K562 (cell line): ENCODE results near the gene TMEM184A. TPM values are rescaled to one million over a fixed set of nuclear protein-coding genes. Genes with fewer than 3 reads are reported as not detected.
A peak's percentile ranks its signal among the peaks of the same experiment; 100 is the strongest.

Experiments
- ATAC-seq: fragments of 200-7000 bp; cut with Tn5 transposase; 3 replicates; pipeline ENCODE4 v1.9.1; 2020; ENCODE audit warnings: moderate library complexity
- BruUV-seq: library from RNA; stranded (reverse); fragments of 400-500 nt; replicated peaks from 2 replicates; lab custom pipeline; 2021; lab: Mats Ljungman, UMichigan
- CTCF ChIA-PET: fragments of 300-600 bp; formaldehyde crosslinking; extraction: SDS; loops from one replicate; lab custom pipeline; 2021; ENCODE audit warnings: low intra/inter-chr PET ratio; lab: Yijun Ruan, JAX
- POLR2A ChIA-PET: fragments of 300-600, 350-650 bp; sonication (Branson Sonifier 250); formaldehyde crosslinking; extraction: SDS; loops from one replicate; lab custom pipeline; 2021; ENCODE audit warnings: antibody characterized with exemption, inconsistent platforms; lab: Yijun Ruan, JAX
- DNase-seq, 4 experiments: peaks; one replicate each; pipeline versions ENCODE4 v3.0.0 to v3.0.0-alpha.2; 2011 to 2018; ENCODE audit warnings: low spot score in 3 of 4, mixed read lengths in 3 of 4; ENCODE audit errors: extremely low read depth in 1 of 4
- FAIRE-seq: peaks from 2 replicates; lab custom pipeline; 2011; peaks lifted over from hg19 to GRCh38; lab: Jason Lieb, UNC
- H2AFZ ChIP-seq: 2 replicates; pipeline ENCODE4 v1.6.0; 2011; ENCODE audit warnings: low read depth, low read length, control low read depth, inconsistent platforms
- H3K27ac ChIP-seq: fragments of 200-600 bp; 3 replicates; pipeline ENCODE4 v1.8.0; 2011; ENCODE audit warnings: low read depth, mild to moderate bottlenecking, control low read depth, inconsistent platforms, low read length, moderate library complexity, mixed read lengths; ENCODE audit errors: extremely low read depth
- H3K27me3 ChIP-seq, 2 experiments: fragments of 300-600 bp in 1 of 2; 2 replicates in 1 of 2; 3 replicates in 1 of 2; pipeline versions ENCODE4 v1.6.0 to v1.8.0; 2011; ENCODE audit warnings: inconsistent platforms in 2 of 2, low read length in 2 of 2, mild to moderate bottlenecking in 1 of 2, mixed read lengths in 1 of 2, moderate library complexity in 1 of 2; ENCODE audit not compliant: control insufficient read depth in 2 of 2, insufficient read depth in 2 of 2
- H3K36me3 ChIP-seq: fragments of 300-600 bp; 3 replicates; pipeline ENCODE4 v1.8.0; 2011; ENCODE audit warnings: mild to moderate bottlenecking, low read length, inconsistent platforms; ENCODE audit not compliant: control insufficient read depth, insufficient read depth
- H3K4me1 ChIP-seq, 2 experiments: fragments of 200-600 bp in 1 of 2; replicated peaks in 1 of 2; 2 replicates in 1 of 2; 3 replicates in 1 of 2; pipeline versions ENCODE4 v1.5.1 to v1.8.0; 2011; ENCODE audit warnings: inconsistent platforms in 2 of 2, low read length in 2 of 2, mild to moderate bottlenecking in 1 of 2, mixed read lengths in 1 of 2, moderate library complexity in 1 of 2; ENCODE audit not compliant: control insufficient read depth in 2 of 2, insufficient read depth in 2 of 2
- H3K4me2 ChIP-seq: 2 replicates; pipeline ENCODE4 v1.6.1; 2011; ENCODE audit warnings: low read length, control low read depth, inconsistent platforms, mixed read lengths; ENCODE audit not compliant: insufficient read depth
- H3K4me3 ChIP-seq: fragments of 200-600 bp; sonication (generic), shearing (Covaris generic); 2 replicates; pipeline ENCODE4 v1.5.1; 2016; ENCODE audit warnings: control low read depth, inconsistent platforms
- H3K79me2 ChIP-seq: fragments of 200-600 bp; 3 replicates; pipeline ENCODE4 v1.8.0; 2011; ENCODE audit warnings: low read length, inconsistent platforms; ENCODE audit not compliant: control insufficient read depth, insufficient read depth
- H3K9ac ChIP-seq, 2 experiments: 2 replicates each; pipeline versions ENCODE4 v1.6.0 to v1.6.1; 2011; ENCODE audit warnings: low read depth in 2 of 2, low read length in 2 of 2, control low read depth in 1 of 2, inconsistent platforms in 1 of 2, mild to moderate bottlenecking in 1 of 2, mixed read lengths in 1 of 2; ENCODE audit not compliant: insufficient read depth in 1 of 2
- H3K9me1 ChIP-seq: one replicate; pipeline ENCODE4 v1.6.0; 2011; ENCODE audit warnings: inconsistent platforms, mild to moderate bottlenecking, low read length, moderate library complexity; ENCODE audit not compliant: control insufficient read depth, insufficient read depth
- H3K9me3 ChIP-seq: replicated peaks from 2 replicates; pipeline ENCODE4 v1.5.1; 2011; ENCODE audit warnings: low read depth, low read length, inconsistent platforms; ENCODE audit not compliant: control insufficient read depth, insufficient read depth
- H4K20me1 ChIP-seq: replicated peaks from 2 replicates; pipeline ENCODE4 v1.6.1; 2011; ENCODE audit warnings: low read length, inconsistent platforms, mixed read lengths; ENCODE audit not compliant: control insufficient read depth, insufficient read depth
- ADNP ChIP-seq: fragments of 200-800 bp; sonication (Bioruptor generic); IDR thresholded peaks from 2 replicates; pipeline ENCODE4 v1.6.1; 2016; ENCODE audit warnings: missing genetic modification characterization, missing compliant biosample characterization
- BCOR ChIP-seq: fragments of 450-650 bp; IDR thresholded peaks from 2 replicates; pipeline ENCODE4 v1.6.1; 2016
- CBX1 ChIP-seq: sonication (generic); IDR thresholded peaks from 2 replicates; pipeline ENCODE4 v1.6.1; 2016; ENCODE audit warnings: antibody characterized with exemption, low read depth, mild to moderate bottlenecking
- CBX3 ChIP-seq, 2 experiments: IDR thresholded peaks; 1 replicate in 1 of 2; 2 replicates in 1 of 2; pipeline ENCODE4 v1.6.1; 2012; ENCODE audit warnings: inconsistent platforms in 2 of 2, low read length in 2 of 2, borderline replicate concordance in 1 of 2, control low read depth in 1 of 2
- CHD4 ChIP-seq: fragments of 200-600 bp; sonication (generic); IDR thresholded peaks from 3 replicates; pipeline ENCODE4 v1.6.1; 2012; ENCODE audit warnings: low read depth, mild to moderate bottlenecking, mixed read lengths, low read length, inconsistent platforms; ENCODE audit not compliant: insufficient read depth, insufficient replicate concordance, poor library complexity, severe bottlenecking
- CSDE1 ChIP-seq, 2 experiments: fragments of 450-650 bp; IDR thresholded peaks; 2 replicates each; pipeline ENCODE4 v1.6.1; 2016; ENCODE audit warnings: mild to moderate bottlenecking in 1 of 2
- GATA2 ChIP-seq: sonication (generic); formaldehyde crosslinking; IDR thresholded peaks from 2 replicates; pipeline ENCODE4 v1.4.0; 2020; ENCODE audit warnings: mild to moderate bottlenecking, missing genetic modification reagents
- KDM1A ChIP-seq, 2 experiments: fragments of 450-650 bp; IDR thresholded peaks; 2 replicates each; pipeline ENCODE4 v1.6.1; 2016; ENCODE audit warnings: mild to moderate bottlenecking in 2 of 2
- MEF2A ChIP-seq: IDR thresholded peaks from 2 replicates; pipeline ENCODE4 v1.6.1; 2011; ENCODE audit warnings: low read depth, mild to moderate bottlenecking, low read length, moderate library complexity; ENCODE audit not compliant: control insufficient read depth
- PHF20 ChIP-seq: fragments of 450-650 bp; IDR thresholded peaks from 2 replicates; pipeline ENCODE4 v1.6.1; 2018; ENCODE audit not compliant: partially characterized antibody
- RBM25 ChIP-seq: fragments of 200-400 bp; formaldehyde crosslinking; IDR thresholded peaks from 2 replicates; pipeline ENCODE4 v1.6.1; 2018; ENCODE audit warnings: low read length, low read depth, moderate library complexity; ENCODE audit not compliant: severe bottlenecking
- RUNX1 ChIP-seq: sonication (generic); IDR thresholded peaks from 2 replicates; pipeline ENCODE4 v1.6.1; 2016; ENCODE audit warnings: antibody characterized with exemption, low read depth
- SMARCA5 ChIP-seq: fragments of 450-650 bp; IDR thresholded peaks from 2 replicates; pipeline ENCODE4 v1.6.1; 2016
- SNIP1 ChIP-seq: fragments of 450-650 bp; IDR thresholded peaks from 2 replicates; pipeline ENCODE4 v1.7.1; 2017; ENCODE audit warnings: low read depth, mild to moderate bottlenecking
- XRCC4 ChIP-seq: IDR thresholded peaks from one replicate; pipeline ENCODE4 v1.6.1; 2011; ENCODE audit not compliant: insufficient read depth, insufficient read length; ENCODE audit errors: extremely low read depth
- ZFX ChIP-seq: sonication (generic); formaldehyde crosslinking; IDR thresholded peaks from 2 replicates; pipeline ENCODE4 v1.8.0; 2022; ENCODE audit warnings: mild to moderate bottlenecking, missing genetic modification reagents, moderate library complexity
- ZNF398 ChIP-seq: fragments of 250-450 bp; sonication (Bioruptor Pico); IDR thresholded peaks from 2 replicates; pipeline ENCODE4 v1.8.0; 2021; ENCODE audit warnings: moderate library complexity, mild to moderate bottlenecking, inconsistent platforms
- WGBS: fragments of 100-300 bp; shearing (Covaris generic); methylation state at CpG from one replicate; pipeline ENCODE4 v1.1.6; 2016; ENCODE audit warnings: low coverage, mixed read lengths; ENCODE audit not compliant: insufficient coverage; ENCODE audit errors: missing lambda C conversion rate; 5-methylcytosine and 5-hydroxymethylcytosine counted together
- in situ Hi-C: fragments of 300-500 bp; cut with MboI; formaldehyde crosslinking; loops from 4 replicates; pipeline ENCODE4 v1.15.0; 2018; ENCODE audit warnings: inconsistent platforms, mixed read lengths
- intact Hi-C: fragments of 100-400 bp; cut with micrococcal nuclease; formaldehyde crosslinking; loops from 2 replicates; pipeline ENCODE4 v1.14.2; 2022
- polyA plus RNA-seq, 8 experiments: library from polyadenylated mRNA; depleted of rRNA in 4 of 8; stranded (reverse) in 5 of 8; unstranded in 3 of 8; fragments of >200 nt; fragmentation: Nextera tagmentation in 2 of 8; fragmentation: Illumina TruSeq in 1 of 8; extraction: Ambion mirVana in 2 of 8; extraction: Trizol in 1 of 8; gene quantifications; 2 replicates each; pipeline versions ENCODE4 v1.2.1 to v1.2.3, GENCODE V29; 2011 to 2014; ENCODE audit warnings: inconsistent platforms in 1 of 8, missing spikeins in 1 of 8
- total RNA-seq, 7 experiments: library from RNA; depleted of rRNA in 6 of 7; stranded (reverse); fragments of >200 nt in 6 of 7; fragmentation: Illumina TruSeq in 2 of 7; extraction: Trizol in 2 of 7; gene quantifications; 2 replicates each; pipeline versions ENCODE4 v1.2.1 to v1.2.3, GENCODE V29; 2011 to 2021; ENCODE audit warnings: low replicate concordance in 1 of 7

TMEM184A gene
- total and polyA plus RNA-seq, 9 of the 15 experiments (the other 6 are each of a cell fraction or from before 2014, with no cell fraction given) = 0.10 to 0.18 (median 0.11) TPM; not detected in 6

DNA sequence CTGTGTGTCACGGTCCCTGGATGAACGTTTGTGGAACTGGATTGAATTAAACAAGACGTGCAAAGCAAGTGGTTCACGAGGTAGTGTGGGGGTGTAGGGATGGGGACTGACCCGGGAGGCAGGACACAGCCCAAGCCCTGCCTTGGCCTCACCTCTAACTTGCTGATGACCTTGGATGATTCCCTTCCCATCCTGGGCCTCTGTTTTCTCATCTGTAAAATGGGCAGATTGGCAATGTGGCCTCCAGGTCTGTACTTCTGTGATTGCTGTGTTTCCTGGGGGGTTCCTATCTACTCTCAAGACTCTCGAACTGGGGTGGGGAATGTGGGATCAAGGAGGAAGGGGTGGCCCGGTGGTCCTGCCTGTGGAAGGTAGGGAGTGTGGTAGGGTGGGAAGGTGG lies 19.8 kb upstream of the TMEM184A start:
- ChIA-PET POLR2A (interaction anchor here (0.7 kb wide), 1 partner anchor 66 kb away, joined by 3 read pairs; no protein-coding TSS in a partner anchor), CTCF (no interaction called here)
- Histone ChIP-seq H3K9ac (peak overlapping the region in 1 of 2 experiments; percentile 49; a peak in 1 of 4 replicates), H3K4me2 (no peak overlapping the region), H2AFZ (no peak overlapping the region), H3K79me2 (peaks cover 6% of the 10 kb centered on the region; the same call in 2 of the 3 replicates), H4K20me1 (no peaks in the 10 kb centered on the region), H3K9me3 (no peaks in the 10 kb centered on the region), H3K9me1 (no peaks in the 10 kb centered on the region), H3K36me3 (no peaks in the 10 kb centered on the region), H3K27ac (no peak overlapping the region), H3K27me3 (peaks cover 0 to 4% of the 10 kb centered on the region in 2 experiments; a peak in 2 of 5 replicates), H3K4me3 (no peak overlapping the region), H3K4me1 (peaks cover 24 to 29% of the 10 kb centered on the region in 2 experiments; a peak in 4 of 5 replicates)
- no peak for DNase-seq
- in situ Hi-C loops = no loop called here
- intact Hi-C loops = loop anchor here (10.0 kb wide), 1 partner anchor 629 kb away; no protein-coding TSS in a partner anchor
- no peak for ATAC-seq
- FAIRE-seq = no peak
- BruUV-seq = no TSS peak
- TF ChIP-seq PHF20 (peak; percentile 17), ZNF398 (CRISPR knock-in tag) (no peak), KDM1A (IDR thresholded peaks at IDR 0.05) (peak; percentile 73 to 88), CSDE1 (IDR thresholded peaks at IDR 0.05) (no peak), CHD4 (peak; percentile 37), GATA2 (CRISPR knock-in tag) (no peak), CBX3 (IDR thresholded peaks at IDR 0.05; ENCODE audit: borderline replicate concordance in 1 of 2, low read length in 2 of 2) (peak in 1 of 2 experiments; percentile 49; a peak in 1 of 3 replicates), CBX1 (peak; percentile 78), ZFX (no peak), XRCC4 (no peak), SNIP1 (no peak), ADNP (tag) (peak; percentile 90), RUNX1 (no peak), BCOR (peak; percentile 93), SMARCA5 (peak; percentile 56; the same call in 1 of the 2 replicates), RBM25 (peak; percentile 88), MEF2A (no peak)
- WGBS = 24% methylated on average over 7 of the region's 7 CpGs
